EL (cell line): Measurements from ENCODE around the gene OOSP1.
"Not testable (repeated sequence)": the region's sequence is repeated elsewhere in the genome, so short reads cannot be mapped to it uniquely, and the experiment has no call there.

Experiments used
- DNase-seq: peaks from one replicate; pipeline ENCODE4 v3.0.0-alpha.2; 2016

Gene OOSP1, protein sequence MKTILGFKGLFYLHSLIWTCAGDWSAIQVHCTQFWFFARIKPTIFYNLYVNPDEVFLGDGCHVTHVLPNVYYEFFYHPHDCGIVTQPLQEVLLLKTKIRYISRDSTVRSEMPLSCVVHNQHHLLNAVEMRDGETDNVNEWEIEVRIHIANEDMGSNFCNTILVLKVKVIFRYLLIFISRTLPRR

GRCh38 chr11:59938132-59938531, at the start of gene OOSP1:
OOSP1 (plus strand) TSS chr11:59938432; CDS start chr11:59938455, 23 bp downstream.
- DNase-seq: no peak

GRCh38 chr11:59891781-59892181, 46.5 kb upstream of the OOSP1 start:
- peak; percentile 5 for DNase-seq

GRCh38 chr11:59894616-59895015, 43.6 kb upstream of the OOSP1 start:
- DNase-seq: no peak

DNA sequence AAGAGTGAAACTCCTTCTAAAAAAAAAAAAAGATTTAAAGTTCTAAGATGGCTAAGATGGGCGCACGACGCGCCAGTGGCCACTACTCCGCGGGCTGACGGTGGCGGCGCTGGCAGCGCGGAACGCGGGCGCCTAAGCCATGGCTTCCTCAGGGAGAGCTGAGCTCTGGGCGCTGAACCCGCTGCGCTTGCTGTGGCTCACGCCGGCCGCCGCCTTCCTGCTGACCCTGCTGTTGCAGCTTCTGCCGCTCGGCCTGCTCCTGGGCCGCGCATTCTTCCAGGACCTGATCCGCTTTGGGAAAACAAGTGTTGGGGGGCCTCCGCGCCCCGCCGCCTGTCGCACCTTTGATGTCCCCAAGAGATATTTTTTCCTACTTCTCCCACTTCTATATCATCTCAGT, 40.2 kb upstream of the OOSP1 start:
- DNase-seq: no peak

DNA sequence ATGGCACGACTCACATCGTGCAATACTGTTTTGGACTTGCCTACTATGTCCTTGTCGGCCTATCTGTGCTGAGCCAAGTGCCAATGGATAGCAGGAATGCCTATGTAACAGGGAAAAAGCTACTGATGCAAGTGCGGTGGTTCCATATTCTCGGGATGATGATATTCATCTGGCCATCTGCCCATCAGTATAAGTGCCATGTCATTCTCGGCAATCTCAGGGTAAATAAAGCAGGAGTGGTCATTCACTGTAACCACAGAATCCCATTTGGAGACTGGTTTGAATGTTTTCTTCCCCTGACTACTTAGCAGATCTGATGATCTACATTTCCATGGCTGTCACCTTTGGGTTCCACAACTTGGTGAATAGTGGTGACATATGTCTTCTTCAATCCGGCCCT, 39.6 kb upstream of the OOSP1 start:
- peak; percentile 10 for DNase-seq

- peak; percentile 78 for DNase-seq
Observed at GRCh38 chr11:59899532-59899931, 38.7 kb upstream of the OOSP1 start.

GRCh38 chr11:59900366-59901126, 37.7 kb upstream of the OOSP1 start:
- no peak for DNase-seq

DNA sequence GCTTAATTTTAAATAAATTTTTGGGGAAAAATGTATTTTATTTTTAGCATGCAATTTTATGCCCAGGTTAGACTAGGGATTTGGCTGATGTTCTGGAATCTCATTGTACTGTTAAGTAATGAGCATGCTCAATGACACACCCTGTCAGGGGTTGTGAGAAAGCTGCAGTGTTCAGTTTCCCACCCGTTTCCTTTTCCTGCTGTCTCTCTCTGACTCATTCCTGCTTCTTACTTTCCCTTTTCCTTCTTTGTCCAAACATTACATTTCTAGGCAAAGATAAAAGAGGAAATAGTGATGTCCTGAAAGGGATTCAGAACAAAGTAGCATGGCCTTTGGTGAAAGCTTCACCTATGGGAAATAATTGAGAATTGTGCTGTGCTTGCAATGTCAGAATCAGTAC, 36.9 kb upstream of the OOSP1 start:
- DNase-seq: peak; percentile 85

- not testable (repeated sequence) for DNase-seq
Observed at GRCh38 chr11:59903569-59903968, 34.7 kb upstream of the OOSP1 start.

- peak; percentile 61 for DNase-seq
Observed at GRCh38 chr11:59918480-59918879, 19.8 kb upstream of the OOSP1 start.

GRCh38 chr11:59918987-59919589, 19.1 kb upstream of the OOSP1 start:
- peak; percentile 76 for DNase-seq

DNA sequence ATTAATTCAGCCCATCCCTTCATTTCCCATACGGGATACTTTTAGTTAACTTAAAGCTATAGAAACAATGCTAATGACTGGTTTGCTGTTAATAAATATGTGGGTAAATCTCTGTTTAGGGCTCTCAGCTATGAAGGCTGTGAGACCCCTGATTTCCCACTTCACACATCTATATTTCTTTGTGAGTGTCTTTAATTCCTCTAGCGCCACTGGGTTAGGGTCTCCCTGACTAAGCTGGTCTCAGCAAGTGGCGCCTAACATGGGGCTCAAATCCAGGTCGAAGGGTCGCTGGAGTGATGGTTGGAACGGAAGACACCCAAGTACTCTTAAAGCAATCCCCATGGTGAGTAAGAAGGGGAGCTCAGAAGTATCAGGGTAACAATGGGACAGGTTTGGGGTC, 14.4 kb upstream of the OOSP1 start:
- DNase-seq: no peak

DNA sequence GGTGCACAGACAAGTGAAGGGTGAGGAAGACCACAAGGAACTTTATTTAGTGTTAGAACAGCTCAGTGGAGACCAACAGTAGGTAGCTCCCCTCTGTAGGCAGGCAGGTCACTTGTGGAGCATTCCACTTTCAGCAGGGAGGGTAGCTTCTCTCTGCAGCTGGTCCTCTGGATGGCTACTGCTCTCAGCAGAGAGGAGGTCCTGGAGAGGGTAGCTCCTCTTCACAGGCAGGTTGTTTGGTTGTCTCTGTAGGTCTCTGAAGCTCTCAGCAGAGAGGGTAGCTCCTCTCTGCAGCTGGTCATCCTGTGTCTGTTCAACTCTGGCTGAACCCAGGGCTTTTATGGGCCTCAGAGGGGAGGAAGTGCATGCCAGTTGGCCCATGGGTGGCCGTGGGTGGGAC, 6.5 kb upstream of the OOSP1 start:
- no peak for DNase-seq

GRCh38 chr11:59938718-59939117, 486 bp downstream of the OOSP1 start:
- no peak for DNase-seq

- no peak for DNase-seq
Observed at GRCh38 chr11:59939482-59939881, 1.2 kb downstream of the OOSP1 start.

GRCh38 chr11:59941091-59941490, 2.9 kb downstream of the OOSP1 start:
- no peak for DNase-seq

- no peak for DNase-seq
Observed at GRCh38 chr11:59943997-59944714, 5.9 kb downstream of the OOSP1 start.

DNA sequence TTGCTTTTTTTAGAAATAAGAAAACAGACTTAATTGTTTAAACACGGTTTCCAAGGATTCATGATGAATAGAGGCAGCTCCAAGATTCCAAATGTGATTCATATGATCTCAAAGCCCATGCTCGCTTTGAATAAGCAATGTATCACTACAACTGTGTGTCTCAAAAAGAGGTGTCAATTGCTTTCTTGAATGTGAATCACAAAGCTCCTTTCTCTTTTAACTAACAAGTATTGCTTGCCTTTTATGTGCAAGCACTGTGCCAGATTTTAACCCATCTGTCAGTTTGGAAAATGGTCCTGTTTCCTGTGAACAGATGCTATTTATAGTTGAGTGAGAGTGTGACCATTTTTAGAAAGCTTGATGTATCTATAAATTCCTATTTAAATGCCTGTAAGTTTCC, 6.5 kb downstream of the OOSP1 start:
- no peak for DNase-seq

GRCh38 chr11:59953463-59954218, 15.4 kb downstream of the OOSP1 start:
- DNase-seq: no peak

DNA sequence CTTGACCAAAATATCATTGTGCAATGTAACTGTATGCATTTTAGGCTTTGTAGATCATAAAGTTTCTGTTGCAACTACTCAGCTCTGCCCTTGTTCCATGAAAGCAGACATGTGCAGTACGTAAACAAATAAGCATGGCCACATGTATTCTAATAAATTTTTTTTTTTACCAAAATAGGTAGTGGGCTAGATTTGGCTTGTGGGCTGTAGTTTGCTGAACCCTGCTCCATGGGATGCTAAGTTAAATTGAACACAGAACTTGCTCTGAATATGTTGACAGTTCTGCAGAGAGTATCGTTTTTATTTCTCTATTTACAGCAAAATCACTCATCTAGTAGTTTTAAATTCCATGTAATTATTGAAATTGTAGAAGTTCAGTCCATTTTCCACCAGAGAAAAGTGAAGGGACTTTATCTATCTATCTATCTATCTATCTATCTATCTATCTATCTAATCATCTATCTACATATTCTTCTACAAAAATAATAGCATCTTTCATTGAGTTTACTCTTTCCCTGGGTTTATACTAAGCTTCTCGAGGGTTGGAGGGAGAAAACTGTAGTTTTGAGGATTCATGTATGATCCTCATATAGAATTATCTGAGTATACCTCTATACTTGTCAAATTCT, 16.1 kb downstream of the OOSP1 start:
- no peak for DNase-seq

GRCh38 chr11:59957094-59957493, 18.9 kb downstream of the OOSP1 start:
- peak; percentile 15 for DNase-seq
